WTC11 (cell line): Measurements from ENCODE around the gene UPF1.

ENCODE experiments used
- CTCF ChIP-seq: fragments of 200-600 bp; IDR thresholded peaks from 2 replicates; pipeline ENCODE4 v1.8.0; 2022; ENCODE audit warnings: antibody characterized with exemption
- IRF2 ChIP-seq: sonication (generic); formaldehyde crosslinking; IDR thresholded peaks from 2 replicates; pipeline ENCODE4 v1.8.0; 2022; ENCODE audit warnings: low read depth, missing genetic modification reagents, borderline replicate concordance
- JUN ChIP-seq: sonication (generic); formaldehyde crosslinking; IDR thresholded peaks from 2 replicates; pipeline ENCODE4 v1.8.0; 2023; ENCODE audit warnings: mild to moderate bottlenecking, missing genetic modification reagents
- NR3C1 ChIP-seq: sonication (generic); formaldehyde crosslinking; conservative IDR thresholded peaks from 2 replicates; pipeline ENCODE4 v1.8.1; 2023; ENCODE audit warnings: low read depth, mild to moderate bottlenecking, missing genetic modification reagents
- SOX15 ChIP-seq: fragments of 250-450 bp; sonication (Bioruptor Pico); IDR thresholded peaks from 2 replicates; pipeline ENCODE4 v1.9.0; 2021; ENCODE audit warnings: mild to moderate bottlenecking
- SP1 ChIP-seq: sonication (generic); formaldehyde crosslinking; conservative IDR thresholded peaks from 2 replicates; pipeline ENCODE4 v1.8.1; 2022; ENCODE audit warnings: missing genetic modification reagents
- TEAD4 ChIP-seq: sonication (generic); formaldehyde crosslinking; IDR thresholded peaks from 2 replicates; pipeline ENCODE4 v1.8.0; 2022; ENCODE audit warnings: mild to moderate bottlenecking, missing genetic modification reagents
- USF2 ChIP-seq: sonication (generic); formaldehyde crosslinking; IDR thresholded peaks from 2 replicates; pipeline ENCODE4 v1.8.1; 2023; ENCODE audit warnings: mild to moderate bottlenecking, missing genetic modification reagents, moderate library complexity
- ZBTB21 ChIP-seq: sonication (generic); formaldehyde crosslinking; IDR thresholded peaks from 2 replicates; pipeline ENCODE4 v1.8.1; 2023; ENCODE audit warnings: mild to moderate bottlenecking, missing genetic modification reagents, borderline replicate concordance
- ZNF281 ChIP-seq: sonication (generic); formaldehyde crosslinking; IDR thresholded peaks from 2 replicates; pipeline ENCODE4 v1.8.0; 2023; ENCODE audit warnings: mild to moderate bottlenecking, missing genetic modification reagents
- ZNF416 ChIP-seq: fragments of 250-450 bp; sonication (Bioruptor Pico); IDR thresholded peaks from 2 replicates; pipeline ENCODE4 v1.9.0; 2021; ENCODE audit warnings: mild to moderate bottlenecking, inconsistent platforms
- ZNF423 ChIP-seq: fragments of 250-450 bp; sonication (Bioruptor Pico); IDR thresholded peaks from 2 replicates; pipeline ENCODE4 v2.1.2; 2022; ENCODE audit warnings: mild to moderate bottlenecking, moderate library complexity
- ZNF512 ChIP-seq: sonication (generic); formaldehyde crosslinking; IDR thresholded peaks from 2 replicates; pipeline ENCODE4 v1.8.1; 2022; ENCODE audit warnings: missing genetic modification reagents, borderline replicate concordance

- TF ChIP-seq CTCF (no peak), NR3C1 (CRISPR knock-in tag) (no peak), IRF2 (CRISPR knock-in tag) (no peak), SP1 (CRISPR knock-in tag) (no peak), ZNF512 (CRISPR knock-in tag) (no peak), ZNF416 (CRISPR knock-in tag) (no peak), ZNF423 (CRISPR knock-in tag) (no peak), TEAD4 (no peak), ZBTB21 (no peak), USF2 (CRISPR knock-in tag) (no peak), ZNF281 (CRISPR knock-in tag) (no peak), SOX15 (no peak), JUN (CRISPR knock-in tag) (no peak)
These were observed 35.5 kb upstream of the UPF1 start for GRCh38 chr19:18796239-18796638.
